Memory B cell (primary cell): ENCODE data around the gene MRI1.
A peak's percentile ranks its signal among the peaks of the same experiment; 100 is the strongest.

ENCODE experiments used
- ATAC-seq: fragments of 150-1000 bp; cut with Tn5 transposase; 2 replicates; pipeline ENCODE4 v1.10.0; 2021; ENCODE audit warnings: low read depth, mild to moderate bottlenecking, moderate library complexity
- DNase-seq, 2 donors: peaks; one replicate each; pipeline ENCODE4 v3.0.0; 2022; ENCODE audit warnings: low spot score in 2 of 2
- H3K27ac Mint-ChIP-seq: one replicate; pipeline ENCODE4 v1.8.0; 2022; ENCODE audit warnings: mild to moderate bottlenecking, moderate library complexity, mixed read lengths
- H3K27me3 Mint-ChIP-seq: one replicate; pipeline ENCODE4 v1.8.0; 2022; ENCODE audit warnings: mixed read lengths
- H3K36me3 Mint-ChIP-seq: one replicate; pipeline ENCODE4 v1.8.0; 2022; ENCODE audit warnings: mild to moderate bottlenecking, mixed read lengths
- H3K4me1 Mint-ChIP-seq: one replicate; pipeline ENCODE4 v1.8.0; 2022; ENCODE audit warnings: mixed read lengths
- H3K4me3 Mint-ChIP-seq: one replicate; pipeline ENCODE4 v1.8.0; 2022; ENCODE audit warnings: mild to moderate bottlenecking, moderate library complexity, mixed read lengths
- H3K9me3 Mint-ChIP-seq: one replicate; pipeline ENCODE4 v1.8.0; 2022; ENCODE audit warnings: mixed read lengths

The MRI1 gene

DNA sequence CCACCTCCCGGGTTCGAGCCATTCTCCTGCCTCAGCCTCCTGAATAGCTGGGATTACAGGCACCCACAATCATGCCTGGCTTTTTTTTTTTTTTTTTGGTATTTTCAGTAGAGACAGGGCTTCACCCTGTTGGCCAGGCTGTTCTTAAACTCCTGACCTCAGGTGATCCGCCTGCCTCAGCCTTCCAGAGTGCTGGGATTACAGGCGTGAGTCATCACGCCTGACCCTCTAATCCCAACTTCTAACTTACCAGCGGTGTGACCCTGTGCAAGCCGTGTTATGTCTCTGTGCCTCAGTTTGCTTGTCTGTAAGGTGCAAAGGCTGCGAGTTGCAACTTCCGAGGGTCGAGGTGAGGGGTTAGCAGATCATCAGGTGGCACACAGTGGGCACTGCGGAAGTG lies 48.2 kb downstream of the MRI1 start:
- H3K4me3 Mint-ChIP-seq: no peak overlapping the region
- ATAC-seq (no peak), DNase-seq (no peak)
- no peaks in the 10 kb centered on the region for H3K4me1 Mint-ChIP-seq
- no peaks in the 10 kb centered on the region for H3K27me3 Mint-ChIP-seq
- peaks cover 8% of the 10 kb centered on the region for H3K36me3 Mint-ChIP-seq
- peaks cover 2% of the 10 kb centered on the region for H3K9me3 Mint-ChIP-seq
- H3K27ac Mint-ChIP-seq: no peak overlapping the region

GRCh38 chr19:13813147-13813546 lies 48.8 kb downstream of the MRI1 start:
- Mint-ChIP-seq H3K4me3 (no peak overlapping the region), H3K27ac (no peak overlapping the region)

DNA sequence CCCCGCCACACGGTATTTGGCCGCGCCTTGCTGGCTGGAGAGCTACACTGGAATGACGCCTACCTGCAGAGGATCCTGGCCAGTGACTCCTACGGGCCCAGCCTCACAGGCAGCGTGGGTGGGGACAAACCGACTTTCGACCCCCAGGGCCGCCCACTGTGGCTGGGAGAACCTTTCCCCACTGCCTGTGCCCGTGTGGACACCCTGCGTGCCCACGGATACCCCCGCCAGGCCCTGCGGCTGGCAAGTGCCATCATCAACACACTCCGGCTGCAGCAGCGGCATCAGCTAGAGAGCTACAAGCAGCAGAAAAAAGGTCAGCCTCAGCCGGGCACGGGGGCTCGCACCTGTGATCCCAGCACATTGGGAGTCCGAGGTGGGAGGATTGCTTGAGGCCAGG lies 50.2 kb downstream of the MRI1 start:
- Mint-ChIP-seq H3K27me3 (no peaks in the 10 kb centered on the region), H3K4me1 (peaks cover 3% of the 10 kb centered on the region), H3K4me3 (no peak overlapping the region), H3K27ac (no peak overlapping the region), H3K9me3 (peaks cover 2% of the 10 kb centered on the region), H3K36me3 (peaks cover 8% of the 10 kb centered on the region)
- no peak for DNase-seq
- ATAC-seq: no peak

More at GRCh38 chr19:13813147-13813546, 48.8 kb downstream of the MRI1 start:
- H3K36me3 Mint-ChIP-seq: peaks cover 8% of the 10 kb centered on the region
- H3K4me1 Mint-ChIP-seq: peaks cover 1% of the 10 kb centered on the region
- DNase-seq (no peak), ATAC-seq (no peak)
- H3K9me3 Mint-ChIP-seq: peaks cover 2% of the 10 kb centered on the region
- no peaks in the 10 kb centered on the region for H3K27me3 Mint-ChIP-seq

DNA sequence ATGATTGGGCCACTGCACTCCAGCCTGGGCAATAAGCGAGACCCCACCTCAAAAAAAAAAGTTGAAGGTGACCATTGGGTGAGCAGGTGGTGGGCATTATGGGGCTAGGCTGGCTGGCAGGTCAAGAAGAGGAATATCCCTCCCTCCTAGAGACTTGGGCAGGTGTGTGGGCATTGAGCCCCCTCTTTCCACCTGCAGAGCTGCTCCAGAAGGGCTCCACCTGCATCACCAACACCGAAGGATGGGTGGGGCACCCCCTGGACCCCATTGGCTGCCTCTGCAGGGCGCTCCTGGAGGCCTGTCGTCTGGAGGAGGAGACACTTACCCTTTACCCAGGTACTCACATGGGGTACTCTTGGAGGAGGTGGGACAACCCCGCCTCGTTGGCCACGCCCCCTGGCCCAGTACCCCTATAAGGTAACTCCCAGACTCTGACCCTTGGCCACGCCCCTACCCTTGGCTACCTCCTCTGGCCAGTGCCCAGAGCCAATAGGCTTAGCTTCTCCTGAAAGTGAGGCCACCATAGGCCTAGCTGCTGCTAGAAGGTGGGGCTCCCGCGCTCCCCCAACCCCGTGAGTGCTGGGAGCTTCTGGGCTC lies 52.8 kb downstream of the MRI1 start:
- peaks cover 2% of the 10 kb centered on the region for H3K9me3 Mint-ChIP-seq
- DNase-seq: no peak
- peaks cover 10% of the 10 kb centered on the region for H3K36me3 Mint-ChIP-seq
- peaks cover 3% of the 10 kb centered on the region for H3K4me1 Mint-ChIP-seq
- ATAC-seq: peak; percentile 62
- H3K27me3 Mint-ChIP-seq: no peaks in the 10 kb centered on the region
- H3K4me3 Mint-ChIP-seq: peak overlapping the region; percentile 67
- no peak overlapping the region for H3K27ac Mint-ChIP-seq

- Mint-ChIP-seq H3K27me3 (no peaks in the 10 kb centered on the region), H3K27ac (peak overlapping the region; percentile 26), H3K9me3 (peaks cover 2% of the 10 kb centered on the region), H3K4me1 (peaks cover 3% of the 10 kb centered on the region), H3K4me3 (peak overlapping the region; percentile 67), H3K36me3 (peaks cover 10% of the 10 kb centered on the region)
- peak; percentile 82 for ATAC-seq
- DNase-seq: no peak
Measured at GRCh38 chr19:13817615-13818371, 53.5 kb downstream of the MRI1 start.

GRCh38 chr19:13819238-13819637 lies 54.9 kb downstream of the MRI1 start:
- H3K4me3 Mint-ChIP-seq: no peak overlapping the region

GRCh38 chr19:13821292-13821691 lies 57.0 kb downstream of the MRI1 start:
- Mint-ChIP-seq H3K36me3 (peaks cover 11% of the 10 kb centered on the region), H3K27ac (no peak overlapping the region), H3K9me3 (no peaks in the 10 kb centered on the region), H3K4me1 (peaks cover 8% of the 10 kb centered on the region), H3K4me3 (no peak overlapping the region), H3K27me3 (no peaks in the 10 kb centered on the region)
- ATAC-seq (no peak), DNase-seq (no peak)

More at GRCh38 chr19:13819238-13819637, 54.9 kb downstream of the MRI1 start:
- Mint-ChIP-seq H3K27ac (no peak overlapping the region), H3K9me3 (no peaks in the 10 kb centered on the region), H3K27me3 (no peaks in the 10 kb centered on the region), H3K36me3 (peaks cover 10% of the 10 kb centered on the region), H3K4me1 (peaks cover 3% of the 10 kb centered on the region)
- no peak for ATAC-seq
- no peak for DNase-seq

DNA sequence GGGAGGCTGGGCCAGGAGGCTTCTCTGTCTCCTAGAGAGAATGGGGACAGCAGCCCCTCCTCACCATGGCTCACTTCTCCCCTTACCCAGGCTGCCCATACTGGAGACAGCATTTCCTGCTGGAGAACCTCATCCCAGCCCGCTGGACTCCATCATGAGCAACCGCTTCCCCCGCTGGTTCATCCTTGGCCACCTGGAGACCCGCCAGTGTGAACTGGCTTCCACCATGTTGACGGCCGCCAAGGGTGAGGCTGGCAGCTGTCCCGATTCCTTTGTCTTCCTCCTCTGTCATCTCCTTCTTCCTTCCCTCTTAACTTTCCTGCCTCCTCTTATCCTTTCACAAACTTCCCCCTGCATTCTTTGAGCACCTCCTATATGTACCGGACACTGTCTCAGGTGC lies 58.9 kb downstream of the MRI1 start:
- no peak for DNase-seq
- Mint-ChIP-seq H3K9me3 (no peaks in the 10 kb centered on the region), H3K36me3 (peaks cover 11% of the 10 kb centered on the region), H3K27ac (no peak overlapping the region), H3K27me3 (no peaks in the 10 kb centered on the region), H3K4me3 (no peak overlapping the region), H3K4me1 (peaks cover 6% of the 10 kb centered on the region)
- no peak for ATAC-seq
